SIG-M5 treated with dmso at 0.1 percent for 504 hours (cell line): ENCODE results near the gene DNAH1.

Source experiments
- DNase-seq: peaks from one replicate; lab custom pipeline; 2025; ENCODE audit not compliant: unreplicated experiment; lab: John Stamatoyannopoulos, UW

Gene DNAH1

DNA sequence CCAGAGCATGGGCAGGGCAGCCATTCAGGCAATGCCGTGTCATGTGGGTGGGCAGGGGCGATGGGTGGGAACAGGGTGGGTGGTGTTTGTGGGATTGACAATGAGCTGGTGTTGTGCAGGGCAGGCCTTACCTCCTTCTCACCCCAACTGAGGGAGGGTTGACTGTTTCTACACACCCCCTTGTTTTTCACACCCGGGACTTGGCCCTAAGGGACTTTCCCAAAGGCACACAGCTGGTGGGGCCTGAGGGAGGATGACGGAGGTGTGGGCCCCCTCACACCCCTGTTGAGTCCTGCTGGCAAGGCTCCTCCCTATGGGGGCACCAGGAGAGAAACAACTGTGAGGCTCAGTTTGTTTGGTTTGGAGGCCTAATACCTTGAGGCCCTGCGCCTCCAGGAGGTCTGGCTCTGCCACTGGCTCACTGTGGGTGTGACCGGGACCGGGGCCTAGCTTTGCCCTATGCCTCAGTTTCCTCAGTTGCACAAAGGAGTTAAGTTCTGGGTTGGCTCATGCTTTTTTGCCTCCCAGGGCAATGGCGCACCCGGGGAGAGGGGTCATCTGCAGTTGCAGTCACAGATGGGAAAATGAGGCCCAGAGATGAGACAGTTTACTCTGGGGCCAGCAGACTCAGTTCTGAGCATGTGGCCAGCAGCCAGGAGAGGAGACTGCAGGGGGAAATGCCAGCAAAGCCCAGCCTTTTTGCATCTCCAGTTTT lies 5.1 kb upstream of the DNAH1 start:
- DNase-seq, result no peak

DNA sequence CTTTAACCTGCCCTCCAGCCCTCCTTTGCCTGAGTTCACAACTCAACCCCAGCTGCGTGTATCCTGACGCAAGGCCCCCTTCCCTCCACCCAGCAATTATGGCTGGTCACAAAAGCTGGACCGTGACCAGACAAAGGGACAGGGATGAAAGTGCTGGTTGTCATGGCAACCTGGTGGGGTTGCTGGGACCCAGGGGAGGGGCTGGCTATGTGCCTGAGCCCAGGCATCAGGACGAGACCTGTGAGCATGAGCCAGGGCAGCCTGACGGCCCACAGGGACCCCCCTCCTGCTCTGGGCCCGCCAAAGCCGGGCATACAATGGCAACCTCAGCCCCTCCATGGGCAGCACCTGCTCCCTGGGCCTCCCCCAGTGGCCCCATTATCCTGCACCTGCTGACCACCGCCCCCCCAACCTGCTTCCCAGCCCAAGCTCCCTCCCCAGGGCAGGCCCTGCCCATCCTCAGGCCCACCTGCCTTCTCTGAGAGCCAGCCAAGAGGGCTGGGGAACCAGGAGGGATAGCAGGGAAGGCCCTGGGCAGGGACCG lies 4.5 kb upstream of the DNAH1 start:
- no peak for DNase-seq

DNA sequence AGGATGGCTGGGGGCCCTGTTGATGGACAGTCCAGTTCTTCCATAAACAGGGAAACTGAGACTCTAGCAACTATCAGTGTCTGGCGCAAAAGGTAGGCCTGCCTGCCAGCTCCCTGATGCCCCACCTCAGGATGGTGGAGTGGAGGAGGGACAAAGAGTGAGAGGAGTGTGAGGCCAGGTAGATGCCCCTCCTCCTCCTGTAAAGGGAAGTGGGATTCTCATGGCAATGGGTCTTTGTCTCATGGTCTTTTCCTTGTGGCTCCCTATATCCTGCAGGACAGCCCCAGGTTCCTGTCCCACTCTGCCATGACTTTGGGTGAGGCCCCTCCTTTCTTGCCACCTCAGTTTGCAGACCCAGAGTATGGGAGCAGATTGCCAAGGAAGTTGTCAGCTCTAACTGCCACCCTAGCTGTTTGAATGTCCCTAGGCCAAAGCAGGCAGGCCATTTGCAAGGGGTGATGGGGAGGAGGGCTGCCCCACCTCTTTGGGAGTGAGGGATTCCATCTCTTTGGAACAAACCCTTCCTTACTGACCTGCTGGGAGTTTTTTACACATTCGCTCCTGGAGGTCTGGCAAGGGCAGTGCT lies 2.8 kb upstream of the DNAH1 start:
- DNase-seq, result no peak

DNA sequence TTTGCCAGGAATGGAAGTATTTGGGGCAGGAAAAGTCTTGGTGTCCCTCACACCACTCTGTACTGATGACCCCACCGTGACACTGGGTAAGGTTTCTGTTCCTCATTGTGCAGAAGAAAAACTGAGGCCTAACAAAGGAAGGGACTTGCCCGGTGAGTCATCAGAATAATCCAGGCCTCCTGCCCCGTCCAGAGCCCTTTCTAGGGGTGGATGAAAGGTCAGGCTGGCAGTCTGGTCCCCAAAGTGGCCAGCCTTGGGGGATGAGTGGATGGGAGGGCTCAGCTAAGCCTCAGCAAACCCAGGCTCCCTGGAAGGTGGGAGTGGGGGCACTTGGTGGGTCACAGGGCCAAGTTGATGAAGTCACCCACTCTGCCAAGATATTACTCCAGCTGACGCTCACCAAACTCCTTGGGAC lies 2.3 kb upstream of the DNAH1 start:
- peak; percentile 62 for DNase-seq

DNA sequence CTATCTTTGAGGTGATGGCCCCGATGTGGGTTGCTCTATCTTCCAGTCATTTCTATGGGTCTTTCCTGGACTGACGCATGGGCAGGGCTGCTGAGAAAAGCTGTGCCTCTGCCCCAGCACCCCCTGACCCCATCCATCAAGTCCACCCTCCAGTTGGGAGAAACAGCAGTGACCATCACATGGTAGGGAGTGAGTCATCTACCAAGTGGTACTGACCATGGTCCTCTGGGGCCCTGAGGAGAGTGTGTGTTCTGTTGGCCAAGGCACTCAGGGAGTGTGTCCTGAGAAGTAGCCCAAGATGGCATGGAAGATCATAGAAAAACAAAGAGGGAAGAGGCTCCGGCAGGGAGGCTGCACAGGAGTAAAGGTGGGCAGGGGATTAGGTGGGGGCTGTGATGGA lies 1.6 kb upstream of the DNAH1 start:
- no peak for DNase-seq

DNA sequence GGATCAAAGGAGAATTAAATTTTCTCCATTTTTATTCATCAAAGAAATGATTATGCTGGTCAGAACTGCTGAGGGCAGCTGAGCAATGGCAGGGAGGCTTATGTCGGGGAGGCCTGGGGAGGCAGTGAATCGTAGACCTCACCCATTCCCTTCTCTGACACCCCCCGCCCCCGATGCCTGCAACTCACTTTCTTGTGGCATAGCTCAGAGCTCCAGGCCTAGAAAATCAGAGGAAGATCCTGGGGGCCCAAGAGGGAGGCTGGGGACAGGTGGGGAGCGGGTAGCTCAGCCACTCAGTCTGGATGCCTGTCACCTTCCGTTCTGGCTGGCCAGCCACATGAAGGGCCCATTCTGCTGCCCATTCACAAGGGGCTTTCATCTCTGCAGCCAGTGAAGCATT lies 1.1 kb upstream of the DNAH1 start:
- no peak for DNase-seq

DNA sequence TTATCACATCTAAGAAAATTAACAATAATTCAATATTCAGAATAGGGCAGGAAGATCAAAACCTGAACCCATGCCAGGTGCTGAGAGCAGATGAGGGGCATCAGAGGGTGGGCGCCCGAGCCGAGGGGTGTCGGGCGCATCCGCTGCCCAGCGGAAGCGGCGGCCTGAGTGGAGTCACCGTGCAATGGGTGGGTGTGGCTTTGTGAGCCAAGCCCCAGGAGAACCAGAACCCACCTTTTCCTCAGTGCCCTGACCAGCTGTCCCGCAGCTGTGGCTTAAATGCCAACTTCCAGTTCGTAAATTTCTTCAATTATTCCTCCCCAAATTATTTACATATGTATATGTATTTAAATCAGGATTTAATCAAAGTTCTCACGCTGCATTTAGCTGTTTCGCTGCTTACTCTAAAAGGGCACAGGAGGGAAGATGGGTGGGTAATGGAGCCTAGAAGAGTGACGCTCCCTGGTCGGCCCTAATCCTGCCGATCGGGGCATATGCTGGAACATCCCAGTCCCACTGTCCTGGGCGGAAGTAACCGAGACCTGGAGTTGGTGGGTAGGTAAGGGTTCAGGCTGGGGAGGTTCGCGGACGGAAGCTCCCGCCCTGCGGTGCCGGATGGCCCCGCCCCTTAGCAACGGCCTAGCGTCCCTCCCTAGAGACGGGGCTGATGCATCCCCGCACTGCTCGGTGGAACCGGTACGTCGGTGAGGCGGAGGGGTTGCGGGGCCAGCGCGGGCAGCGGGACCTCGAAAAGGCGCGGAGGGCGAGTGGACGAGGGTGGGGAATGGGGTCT lies 1.3 kb downstream of the DNAH1 start:
- DNase-seq, result no peak

DNA sequence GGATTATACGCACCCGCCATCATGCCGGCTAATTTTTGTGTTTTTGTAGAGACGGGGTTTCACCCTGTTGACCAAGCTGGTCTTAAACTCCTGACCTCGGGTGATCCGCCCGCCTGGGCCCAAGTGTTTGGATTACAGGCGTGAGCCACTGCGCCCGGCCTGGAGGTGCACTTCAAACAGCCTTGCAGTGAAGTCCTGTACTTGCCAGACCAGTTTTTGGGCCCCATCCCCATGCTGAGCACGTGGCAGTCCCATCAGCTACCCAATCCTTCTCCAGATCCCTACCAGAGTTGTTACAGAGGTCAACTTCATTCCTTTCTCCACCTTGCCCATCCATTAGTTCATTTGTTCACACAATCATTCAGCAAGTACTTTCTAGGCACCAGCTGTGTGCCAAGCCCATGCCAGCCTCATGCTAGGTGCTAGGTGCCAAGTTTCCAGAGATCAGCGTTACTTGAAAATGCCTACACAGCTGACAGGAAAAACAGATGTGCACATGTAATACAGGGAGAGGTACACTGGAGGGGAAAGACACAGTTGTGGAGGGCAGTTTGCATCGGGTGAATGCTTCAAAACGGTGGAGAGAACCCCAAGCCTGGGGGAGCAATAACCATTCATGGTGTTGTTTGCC lies 2.2 kb downstream of the DNAH1 start:
- DNase-seq, result no peak

DNA sequence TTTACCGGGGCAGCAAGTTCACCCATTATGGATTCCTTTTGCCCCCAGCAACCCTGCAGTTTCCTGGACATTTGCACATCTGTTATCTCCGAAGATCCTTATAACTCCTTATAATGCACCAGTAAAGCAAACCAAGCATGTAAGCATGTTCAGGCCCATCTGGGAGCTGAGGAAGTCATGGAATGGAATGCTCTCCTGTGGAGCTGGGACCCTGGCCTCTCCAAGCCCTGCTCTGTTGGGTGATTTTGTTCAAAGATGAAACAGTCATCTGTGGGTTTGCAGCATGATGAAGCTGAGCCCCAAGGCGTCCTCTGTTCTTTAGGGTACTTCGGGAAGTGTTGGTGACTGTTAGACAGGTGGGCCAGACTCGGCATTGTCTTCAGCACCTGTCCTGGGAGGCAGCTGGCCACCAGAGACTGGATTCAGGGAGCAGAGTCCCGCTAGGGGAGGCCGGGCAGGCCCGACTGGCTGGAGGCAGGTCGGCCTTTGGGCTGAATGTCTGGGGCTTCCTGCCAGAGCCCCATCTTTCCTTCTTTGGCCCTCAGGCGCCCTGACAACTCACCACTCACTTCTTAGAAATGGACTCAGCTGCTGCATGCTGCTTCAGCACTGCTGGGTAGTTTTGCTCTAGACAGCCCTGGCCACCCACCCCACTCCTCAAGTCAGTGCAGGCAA lies 3.9 kb downstream of the DNAH1 start:
- DNase-seq, result no peak

DNA sequence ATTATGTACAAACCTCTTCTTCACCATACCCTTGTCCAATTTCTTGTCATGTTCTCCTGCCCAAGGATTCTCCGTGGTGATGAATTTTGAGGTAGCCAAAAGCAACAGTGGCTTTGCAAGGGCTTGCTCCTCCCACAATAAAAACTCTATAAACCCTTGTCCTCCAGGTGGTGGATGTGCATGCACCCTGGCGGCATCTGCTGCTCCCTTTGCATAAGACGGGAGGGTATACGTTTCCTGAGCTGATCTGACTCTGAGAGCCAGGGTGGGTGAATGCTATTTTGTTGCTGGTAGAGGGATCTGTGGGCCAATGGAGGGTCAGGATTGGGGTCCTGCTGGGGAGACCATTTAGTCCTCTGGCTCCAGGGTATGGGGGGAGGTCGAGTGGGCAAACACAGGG lies 5.4 kb downstream of the DNAH1 start:
- no peak for DNase-seq

DNA sequence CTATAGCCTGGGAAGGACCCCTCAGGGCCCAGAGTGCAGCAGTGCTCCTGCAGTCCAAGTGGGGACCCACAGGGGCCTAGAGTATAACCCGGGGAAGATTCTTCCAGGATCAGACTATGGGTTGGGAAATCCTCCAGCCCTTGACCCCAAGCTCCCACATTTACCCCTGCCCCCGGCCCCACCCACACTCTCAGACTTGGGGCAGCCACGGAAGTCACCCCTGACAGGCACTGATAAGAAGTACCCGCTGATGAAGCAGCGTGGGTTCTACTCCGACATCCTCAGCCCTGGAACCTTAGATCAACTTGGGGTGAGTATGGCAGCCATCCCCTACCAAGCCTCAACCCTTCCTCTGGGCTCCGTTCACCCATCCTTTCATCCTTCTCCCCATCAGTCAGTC lies 6.3 kb downstream of the DNAH1 start:
- no peak for DNase-seq

DNA sequence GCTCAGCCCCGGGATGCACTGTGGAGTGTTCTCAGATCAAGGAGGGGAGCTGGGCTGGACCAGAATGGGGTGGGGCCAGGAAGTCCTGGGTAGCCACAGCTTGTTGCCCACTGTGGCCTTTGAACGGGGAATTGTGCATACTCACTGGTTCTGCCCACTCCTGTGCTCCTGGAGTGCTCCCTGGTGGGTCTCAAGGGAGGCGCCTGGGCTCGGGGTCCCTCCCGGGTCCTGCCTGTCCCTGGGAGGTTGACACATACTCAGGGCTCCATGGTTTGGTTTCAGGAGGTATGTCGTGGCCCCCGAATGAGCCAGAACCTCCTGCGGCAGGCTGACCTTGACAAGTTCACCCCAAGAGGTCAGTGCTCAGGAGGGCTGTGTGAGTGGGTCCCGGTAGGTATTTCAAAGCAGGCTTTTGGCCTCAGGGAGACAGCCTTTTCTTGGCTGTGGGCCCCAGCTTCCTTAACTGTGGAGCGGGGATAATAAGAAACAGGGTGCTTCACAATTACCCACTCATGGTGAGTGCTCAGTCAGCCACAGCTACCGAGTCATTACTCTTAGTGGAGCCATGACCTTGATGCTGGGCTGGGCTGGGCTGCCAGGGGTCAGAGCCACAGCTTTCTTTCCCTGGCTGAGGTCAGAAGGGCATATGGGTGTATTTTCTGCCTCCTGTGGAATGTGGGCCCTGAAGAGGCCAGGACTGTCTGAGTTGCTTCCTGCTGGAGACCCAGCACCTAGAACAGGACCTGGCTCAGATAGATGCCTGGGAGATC lies 7.6 kb downstream of the DNAH1 start:
- DNase-seq, result no peak

DNA sequence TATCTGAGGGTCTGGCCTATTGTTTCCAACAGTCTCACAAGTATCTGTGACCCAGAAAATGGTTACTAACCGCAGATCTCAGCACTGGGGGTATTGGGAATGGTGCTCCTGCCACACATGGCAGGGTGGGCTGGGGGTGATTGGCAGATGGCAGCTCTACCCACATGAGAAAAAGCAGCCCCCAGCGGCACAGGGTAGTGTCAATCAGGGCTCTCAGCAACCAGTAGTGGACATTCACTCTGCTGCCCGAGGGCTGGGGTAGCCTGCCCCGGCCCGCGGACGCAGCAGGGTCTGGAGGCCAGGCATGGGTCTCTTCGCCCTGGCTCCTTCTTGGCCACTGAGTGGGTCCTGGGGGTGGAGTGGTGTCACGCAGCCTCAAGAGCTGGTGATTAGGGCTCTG lies 8.6 kb downstream of the DNAH1 start:
- no peak for DNase-seq

DNA sequence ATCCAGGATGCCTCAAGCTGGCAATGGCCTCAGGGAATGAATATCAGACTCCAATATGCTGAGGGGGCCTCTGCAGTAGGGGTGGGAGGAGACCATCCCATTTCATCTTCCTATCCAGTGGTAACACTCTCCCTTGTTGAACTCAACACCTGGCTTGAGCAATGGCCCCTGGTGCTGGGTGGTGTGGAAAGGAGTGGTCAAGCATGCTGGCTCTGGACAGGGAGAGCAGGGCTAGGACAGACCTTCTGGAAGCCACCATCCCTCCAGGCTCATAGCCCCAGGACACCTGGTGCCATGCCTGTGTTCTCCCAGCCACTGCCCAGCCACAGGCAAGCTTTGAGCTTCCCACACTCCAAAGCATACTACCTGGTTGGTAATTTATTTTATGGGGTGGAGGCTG lies 9.6 kb downstream of the DNAH1 start:
- no peak for DNase-seq

DNA sequence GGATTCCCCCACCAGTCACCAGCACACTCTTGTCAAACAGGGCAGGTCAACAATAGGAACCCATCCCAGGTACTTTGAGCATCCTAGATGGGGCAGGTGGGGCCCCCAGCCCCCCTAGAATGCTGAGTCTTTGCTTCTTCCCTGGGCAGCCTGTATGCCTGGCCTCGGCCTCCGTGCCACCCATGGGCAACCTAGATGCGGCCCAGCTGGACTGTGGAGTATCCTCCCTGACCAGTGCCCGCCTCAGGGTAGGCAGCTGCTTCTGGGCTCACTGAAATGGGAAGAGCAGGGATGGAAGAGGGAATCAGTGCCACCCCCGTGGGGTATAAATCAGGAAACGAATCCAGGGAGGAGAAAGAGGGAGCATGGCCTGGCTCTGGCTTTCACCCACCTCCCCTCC lies 10.9 kb downstream of the DNAH1 start:
- DNase-seq, result no peak

DNA sequence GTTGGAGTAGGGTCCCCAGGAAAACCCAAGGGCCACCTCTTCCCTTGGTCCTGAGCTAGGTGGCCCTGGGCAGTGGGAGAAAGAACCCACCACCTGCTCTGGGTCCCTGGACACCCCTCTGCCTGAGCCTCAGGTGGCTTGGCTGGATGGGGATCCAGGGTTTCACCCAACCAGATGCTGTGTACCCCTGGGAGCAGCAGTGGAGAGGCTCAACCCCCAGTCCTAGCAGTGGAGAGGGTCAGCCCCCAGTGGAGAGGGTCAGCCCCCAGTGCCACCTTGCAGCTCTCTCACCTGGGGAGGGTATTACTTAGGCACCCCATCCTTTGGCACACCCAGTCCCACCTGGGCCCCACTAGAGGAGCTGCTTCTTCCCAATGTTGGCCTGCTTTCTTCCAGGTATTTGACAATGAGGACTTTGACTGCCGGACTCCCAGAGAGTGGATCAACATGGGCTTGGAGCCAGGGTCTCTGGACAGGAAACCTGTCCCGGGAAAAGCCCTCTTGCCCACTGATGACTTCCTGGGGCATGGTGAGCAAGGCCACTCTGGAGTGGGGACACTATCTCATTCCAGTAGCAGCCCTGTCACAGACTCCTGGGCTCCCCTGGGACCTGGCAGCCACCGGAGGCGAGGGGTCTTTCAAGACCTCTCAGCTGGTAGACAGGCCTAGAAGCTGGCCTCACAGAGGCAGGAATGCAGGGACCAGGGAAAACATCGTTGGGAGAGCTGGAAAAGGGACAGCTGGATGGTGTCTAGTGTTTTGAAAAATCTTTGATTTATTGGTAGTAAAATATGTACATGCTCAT lies 11.6 kb downstream of the DNAH1 start:
- no peak for DNase-seq

DNA sequence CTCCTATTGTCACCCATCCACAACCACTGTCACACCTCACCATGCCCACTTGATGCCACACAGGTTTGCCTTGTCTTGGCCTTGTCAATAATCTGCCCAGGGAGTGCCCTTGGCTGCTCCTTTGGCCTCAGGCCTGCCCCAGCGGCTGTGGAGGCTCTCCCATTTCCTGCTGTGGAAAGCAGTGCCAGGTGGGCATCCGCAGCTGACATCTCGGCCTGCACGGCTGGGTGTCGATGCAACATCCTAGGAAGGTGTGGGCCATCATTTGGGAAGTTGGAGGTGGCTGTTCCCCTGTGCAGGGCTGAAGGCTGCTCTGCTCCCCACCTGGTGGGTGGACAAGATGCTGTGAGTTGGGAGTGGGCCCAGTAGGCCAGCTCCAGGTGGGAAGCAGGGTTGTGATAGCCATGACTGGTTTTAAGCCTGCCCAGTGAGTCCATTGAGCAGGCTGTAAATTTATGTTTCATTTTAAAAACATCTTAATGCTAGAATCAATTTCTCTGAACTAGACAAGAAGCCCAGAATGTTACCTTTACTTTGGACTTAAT lies 12.5 kb downstream of the DNAH1 start:
- no peak for DNase-seq

DNA sequence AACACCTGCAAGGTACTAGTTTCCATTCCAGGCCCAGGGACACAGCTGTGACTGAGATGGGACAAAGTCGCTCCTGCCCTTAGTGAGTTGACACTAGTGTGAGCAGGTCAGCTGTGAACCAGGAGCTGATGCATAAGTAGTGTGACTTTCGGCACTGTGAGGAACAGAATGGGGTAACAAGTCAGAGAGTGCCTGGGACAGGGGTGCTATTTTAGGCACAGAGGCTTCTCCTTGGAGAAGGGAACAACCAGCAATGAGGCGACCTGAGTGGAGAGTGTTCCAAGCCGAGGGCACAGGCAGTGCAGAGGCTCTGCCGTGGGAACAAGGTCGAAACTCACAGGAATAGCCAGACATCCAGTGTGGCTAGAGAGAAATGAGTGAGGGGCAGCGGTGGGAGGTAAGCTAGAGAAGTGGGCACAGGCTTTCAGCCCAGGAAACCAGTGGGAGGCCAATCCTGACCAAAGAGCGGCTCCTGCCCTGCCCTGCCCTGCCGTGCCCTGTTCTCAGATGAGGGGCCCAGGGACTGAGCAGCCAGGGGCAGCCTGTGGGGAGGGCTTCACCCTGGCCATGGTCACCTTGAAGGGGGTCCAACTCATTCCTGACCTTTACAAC lies 14.2 kb downstream of the DNAH1 start:
- DNase-seq, result no peak

DNA sequence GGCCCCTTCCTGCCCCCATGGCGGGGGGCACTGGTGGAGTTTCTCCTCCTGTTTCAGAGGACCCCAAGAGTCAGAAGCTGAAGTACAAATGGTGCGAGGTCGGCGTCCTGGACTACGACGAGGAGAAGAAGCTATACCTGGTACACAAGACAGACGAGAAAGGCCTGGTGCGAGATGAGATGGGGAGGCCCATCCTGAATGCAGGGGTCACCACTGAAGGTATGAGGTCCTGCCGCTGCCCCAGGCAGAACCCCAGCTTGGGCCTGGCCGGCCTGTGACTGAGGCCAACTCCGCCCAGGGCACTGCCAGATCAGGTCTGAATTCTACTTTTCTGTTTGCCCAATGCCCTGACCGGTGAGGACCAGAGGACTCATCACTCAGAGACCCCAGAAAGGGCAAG lies 15.0 kb downstream of the DNAH1 start:
- no peak for DNase-seq
